ENCODE results near the gene TBL3.

TBL3 gene

GRCh38 chr16:1965396-1966001, 6.4 kb upstream of the TBL3 start:
- no peak for DNase-seq

GRCh38 chr16:1966460-1966859, 5.4 kb upstream of the TBL3 start, which contains the start of gene RNF151:
RNF151 (plus strand) TSS chr16:1966856; CDS start chr16:1966882, 26 bp downstream.
- DNase-seq, result no peak

- DNase-seq, result no peak
Measured at GRCh38 chr16:1968146-1968953, 3.5 kb upstream of the TBL3 start.

GRCh38 chr16:1972490-1972877, 631 bp downstream of the TBL3 start:
- no peak for DNase-seq

GRCh38 chr16:1973461-1974156, 1.8 kb downstream of the TBL3 start:
- DNase-seq, result no peak

GRCh38 chr16:1974157-1975070, 2.6 kb downstream of the TBL3 start:
- no peak for DNase-seq

GRCh38 chr16:1975432-1976215, 3.8 kb downstream of the TBL3 start:
- no peak for DNase-seq

GRCh38 chr16:1976216-1976520, 4.3 kb downstream of the TBL3 start:
- no peak for DNase-seq

GRCh38 chr16:1976951-1977874, 5.4 kb downstream of the TBL3 start:
- DNase-seq, result no peak

GRCh38 chr16:1977875-1978268, 6.0 kb downstream of the TBL3 start:
- DNase-seq, result no peak

- DNase-seq, result no peak
Measured at GRCh38 chr16:1978476-1979120, 6.7 kb downstream of the TBL3 start.

- DNase-seq, result no peak
Measured at GRCh38 chr16:1979271-1980029, 7.6 kb downstream of the TBL3 start.

GRCh38 chr16:1980030-1980769, 8.3 kb downstream of the TBL3 start:
- no peak for DNase-seq

- DNase-seq, result no peak
Measured at GRCh38 chr16:1980770-1981087, 8.9 kb downstream of the TBL3 start.

GRCh38 chr16:1981398-1981836, 9.6 kb downstream of the TBL3 start, which contains the start of gene NOXO1:
NOXO1 (minus strand) TSS chr16:1981469; CDS start chr16:1981179, 290 bp downstream.
- DNase-seq, result no peak

GRCh38 chr16:1982013-1982433, 10.2 kb downstream of the TBL3 start:
- no peak for DNase-seq

- no peak for DNase-seq
Measured at GRCh38 chr16:1982991-1983543, 11.2 kb downstream of the TBL3 start.

GRCh38 chr16:1983544-1984346, 11.9 kb downstream of the TBL3 start, which contains the start of gene GFER:
GFER (plus strand) TSS chr16:1984193; CDS start chr16:1984219, 26 bp downstream.
- DNase-seq, result peak; percentile 92
